HG02943 (cell line): ENCODE data around the gene SDC4.

Experiments used
- ATAC-seq: cut with Tn5 transposase; IDR thresholded peaks from one replicate; pipeline ENCODE4 v1.9.1; 2021; ENCODE audit warnings: mild to moderate bottlenecking, low read depth, moderate library complexity; ENCODE audit not compliant: unreplicated experiment

SDC4 gene

GRCh38 chr20:45301824-45302271, 46.4 kb downstream of the SDC4 start:
- ATAC-seq = no peak

- no peak for ATAC-seq
Measured at GRCh38 chr20:45300961-45301360, 47.3 kb downstream of the SDC4 start.

DNA sequence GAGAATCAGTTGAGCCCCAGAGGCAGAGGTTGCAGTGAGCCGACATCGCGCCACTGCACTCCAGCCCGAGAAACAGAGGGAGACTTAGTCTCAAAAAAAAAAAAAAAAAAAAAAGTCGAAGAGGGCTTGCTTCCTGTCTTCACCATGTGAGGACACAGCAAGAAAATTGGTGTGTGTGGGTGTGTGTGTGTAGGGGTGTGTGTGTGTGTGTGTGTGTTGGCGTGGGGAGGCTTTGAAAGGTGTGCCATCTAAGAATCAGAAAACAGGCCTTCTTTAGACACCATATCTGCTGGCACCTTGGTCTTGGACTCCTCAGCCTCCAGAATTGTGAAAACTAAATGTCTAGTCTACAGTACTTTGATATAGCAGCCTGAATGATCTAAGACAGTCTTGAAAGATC, 48.4 kb downstream of the SDC4 start:
- ATAC-seq = no peak

GRCh38 chr20:45297786-45298497, 50.3 kb downstream of the SDC4 start:
- no peak for ATAC-seq

GRCh38 chr20:45294659-45295058, 53.6 kb downstream of the SDC4 start:
- no peak for ATAC-seq

DNA sequence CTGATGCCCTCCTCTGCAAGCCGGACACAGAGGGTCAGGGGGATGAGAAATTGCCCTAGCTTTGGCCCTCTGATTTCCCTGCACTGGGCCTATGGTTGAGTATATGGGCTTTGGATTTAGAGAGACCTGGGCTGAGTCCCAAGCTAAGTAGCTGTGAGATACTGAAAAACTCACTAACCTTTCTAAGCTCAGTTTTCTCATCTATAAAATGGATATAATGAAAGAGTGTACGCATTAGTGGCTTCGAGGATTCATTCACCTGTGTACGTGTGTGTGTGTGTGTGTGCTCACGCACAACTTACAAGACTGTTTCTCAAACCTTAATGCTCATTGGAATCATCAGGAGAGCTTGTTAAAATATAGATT, 54.2 kb downstream of the SDC4 start:
- no peak for ATAC-seq

DNA sequence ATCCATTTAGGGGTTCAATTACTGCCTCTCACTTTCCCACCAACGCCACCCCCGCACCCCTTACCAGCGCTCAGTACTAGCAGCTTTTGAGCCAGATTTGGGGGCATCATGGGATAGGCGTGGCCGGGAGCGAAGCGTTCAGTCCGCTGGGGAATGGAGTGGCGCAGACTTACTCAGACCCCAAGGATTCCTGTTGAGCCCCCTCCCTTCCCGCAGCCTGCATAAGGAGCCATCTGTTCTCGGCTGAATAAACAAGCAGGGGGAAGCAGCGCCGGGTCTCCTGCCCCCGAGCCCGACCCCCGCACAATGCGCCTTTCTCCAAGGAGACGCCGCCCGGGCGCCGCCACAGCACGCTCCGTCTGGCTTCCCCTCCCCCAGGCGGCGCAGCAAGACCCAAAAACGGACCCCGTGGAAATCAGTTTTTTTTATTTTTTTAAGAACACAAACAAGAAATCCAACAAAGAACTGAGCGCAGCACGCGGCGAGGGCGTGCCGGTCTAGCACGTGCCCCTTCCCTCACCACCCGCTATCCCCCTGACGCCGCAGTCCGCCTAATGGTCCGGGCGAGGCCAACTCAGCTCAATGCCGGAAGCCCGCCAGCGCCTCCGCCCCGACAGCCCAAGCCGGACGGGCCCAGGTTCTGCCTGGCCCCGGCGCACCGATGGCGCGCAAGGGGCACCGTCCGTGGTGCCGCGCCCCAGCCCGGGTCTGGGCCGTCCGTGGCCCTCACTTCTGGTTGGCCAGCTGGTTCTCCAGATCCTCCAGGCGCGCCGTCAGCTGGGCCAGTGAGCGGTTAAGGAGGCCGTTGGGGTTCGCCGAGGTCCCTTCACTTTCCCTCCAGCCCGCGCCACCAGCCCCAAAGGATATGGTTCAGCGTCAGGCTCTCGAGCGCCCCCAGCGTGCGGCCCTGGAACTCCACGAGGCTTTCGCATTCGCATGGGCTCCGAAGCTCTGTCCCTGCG, 54.9 kb downstream of the SDC4 start:
- no peak for ATAC-seq

- no peak for ATAC-seq
Measured at GRCh38 chr20:45292343-45292742, 55.9 kb downstream of the SDC4 start.

GRCh38 chr20:45291526-45291925, 56.7 kb downstream of the SDC4 start:
- ATAC-seq = no peak

- ATAC-seq = no peak
Measured at GRCh38 chr20:45290677-45291355, 57.4 kb downstream of the SDC4 start.

DNA sequence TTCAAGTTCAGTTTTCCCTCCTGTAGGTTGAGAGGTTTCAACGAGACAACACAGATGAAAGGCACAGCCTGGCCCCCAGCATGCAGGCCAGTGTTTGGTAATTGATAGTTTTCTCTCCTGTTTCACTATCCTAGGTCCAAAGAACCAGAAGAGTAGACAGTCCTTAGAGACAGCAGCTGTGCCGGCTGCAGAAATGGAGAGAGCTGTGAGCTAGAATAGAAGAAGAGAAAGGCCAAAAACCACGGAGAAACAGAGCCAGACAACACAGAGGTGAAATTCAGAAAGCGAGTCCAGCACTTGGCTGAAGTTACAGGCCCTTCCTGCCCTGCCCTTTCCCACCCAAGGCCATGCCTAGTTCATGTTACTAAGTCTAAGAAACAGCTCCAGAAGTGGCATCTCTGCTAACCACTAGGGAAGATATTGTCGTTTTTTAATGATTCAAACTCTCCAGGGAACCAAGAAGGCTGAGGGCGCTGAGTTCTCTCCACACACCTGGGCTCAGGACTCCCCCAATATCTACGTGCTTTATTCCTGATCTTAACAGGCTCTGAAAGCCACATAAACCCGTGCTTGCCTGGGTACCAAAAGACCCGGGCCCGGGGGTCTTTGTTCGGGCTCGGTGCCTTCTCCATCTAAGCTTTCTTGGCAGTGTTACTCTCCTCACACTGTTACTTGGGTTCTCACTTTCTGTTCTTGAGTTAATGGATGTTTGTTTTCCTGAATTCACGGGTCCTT, 58.1 kb downstream of the SDC4 start:
- no peak for ATAC-seq

DNA sequence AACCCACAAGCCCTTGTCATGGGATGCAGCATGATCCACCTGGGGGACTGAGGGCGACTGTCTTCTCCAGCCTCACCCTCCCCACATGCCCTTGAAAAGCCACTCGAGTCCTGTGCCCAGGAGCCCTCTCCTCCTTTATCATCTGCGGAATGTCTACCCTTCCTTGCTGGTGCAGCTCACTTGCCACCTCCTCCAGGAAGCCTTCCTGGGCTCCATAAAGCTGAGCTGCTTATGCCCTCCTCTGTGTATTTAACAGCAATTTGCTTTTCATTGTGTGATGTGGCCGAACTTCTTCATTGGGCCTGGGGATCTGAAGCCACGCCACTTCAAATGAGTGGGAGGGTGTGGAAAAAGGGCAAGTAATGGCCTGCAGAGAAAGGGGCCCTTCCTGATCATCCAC, 59.4 kb downstream of the SDC4 start:
- ATAC-seq = no peak

DNA sequence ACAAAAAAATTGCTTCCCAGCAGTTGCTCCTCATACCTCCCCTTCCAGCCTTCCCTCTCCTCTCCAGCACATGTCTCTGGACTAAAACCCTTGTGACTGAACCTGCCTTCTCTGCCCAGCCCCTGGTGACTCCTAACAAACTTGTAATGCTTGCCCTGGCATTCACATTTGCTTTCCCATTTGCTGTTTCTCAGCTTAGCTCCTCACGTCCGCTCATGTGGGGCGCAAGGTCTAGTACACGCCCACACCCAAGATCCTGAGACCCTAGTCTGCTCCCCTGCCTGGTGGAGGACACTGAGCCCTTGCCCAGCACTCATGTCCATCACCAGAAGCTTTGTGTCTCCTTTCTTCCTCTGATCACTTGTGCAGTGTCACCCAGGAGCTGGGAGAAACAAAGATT, 59.8 kb downstream of the SDC4 start:
- no peak for ATAC-seq

DNA sequence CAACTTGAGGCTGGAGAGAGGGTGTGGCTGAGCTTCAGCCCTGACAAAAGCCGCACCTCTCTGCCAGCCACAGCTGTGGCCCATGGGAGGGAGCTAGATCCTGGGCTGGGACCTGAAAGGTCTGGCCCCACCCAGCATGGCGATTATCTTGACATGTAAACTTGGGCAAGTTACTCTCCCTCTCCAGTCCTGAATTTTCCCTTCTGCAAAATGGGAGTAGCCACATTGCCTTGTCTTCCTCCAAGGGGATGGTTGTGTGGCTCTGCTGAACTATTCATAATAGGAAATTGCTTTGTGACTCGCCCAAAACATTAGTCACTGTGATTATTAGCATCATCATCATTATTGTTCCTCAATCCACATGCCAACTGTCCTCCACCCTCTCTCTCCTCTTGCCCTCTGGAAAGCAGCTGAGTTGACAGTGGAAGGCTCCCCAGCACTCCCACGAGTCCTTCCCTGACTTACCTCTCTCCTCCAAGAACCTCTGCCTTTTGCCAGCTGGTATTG, 64.6 kb downstream of the SDC4 start:
- no peak for ATAC-seq

DNA sequence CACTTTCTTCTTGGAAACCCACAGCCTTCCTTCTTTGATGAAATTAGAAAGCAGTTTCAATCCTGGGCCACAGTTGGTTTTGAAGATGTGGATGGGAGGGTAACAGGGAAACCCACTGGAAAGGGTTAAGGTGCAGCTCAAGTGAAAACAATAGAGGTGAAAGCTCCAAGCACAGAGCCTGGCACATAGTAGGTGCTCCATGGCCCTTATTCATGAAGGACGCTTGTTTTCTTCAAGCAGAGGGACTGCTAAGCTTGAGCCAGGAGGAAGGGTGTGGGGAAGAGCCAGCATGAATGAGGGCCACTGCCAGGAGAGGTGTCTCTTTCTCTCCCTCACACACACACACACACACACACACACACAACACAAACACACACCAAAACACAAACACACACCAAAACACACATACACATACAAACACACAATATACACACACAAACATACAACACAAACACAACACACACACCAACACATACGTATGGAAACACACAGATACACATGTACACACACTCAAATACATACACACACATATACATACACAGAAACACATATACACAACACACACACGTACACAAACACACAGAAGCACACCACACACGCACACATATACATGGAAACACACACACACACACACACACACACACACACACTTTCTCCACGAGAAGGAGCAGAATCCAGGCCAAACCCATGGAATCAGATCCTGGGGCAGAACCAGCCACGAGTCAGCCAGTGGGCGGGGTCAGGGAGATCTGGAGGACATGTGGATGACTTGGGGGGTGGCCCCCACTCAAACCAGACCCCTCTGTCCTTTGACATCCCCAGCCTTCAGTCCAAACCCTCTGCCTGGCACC, 65.3 kb downstream of the SDC4 start:
- ATAC-seq = no peak

DNA sequence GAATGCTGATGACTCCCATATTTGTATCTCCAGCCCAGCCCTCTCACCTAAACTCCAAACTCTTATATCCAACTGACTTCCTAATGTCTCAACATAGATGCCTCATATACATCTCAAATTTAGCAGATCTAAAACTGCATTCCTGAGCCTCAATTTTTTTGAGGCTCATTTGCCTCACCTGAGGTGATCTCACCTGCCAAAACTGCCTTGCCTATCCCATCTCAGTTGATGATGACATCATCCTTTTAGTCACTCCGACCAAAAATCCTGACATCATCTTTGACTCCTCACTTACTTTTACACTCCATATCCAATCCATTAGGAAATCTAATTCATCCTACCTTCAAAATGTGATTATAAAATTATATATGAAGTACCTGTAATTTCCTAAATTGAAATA, 68.2 kb downstream of the SDC4 start:
- no peak for ATAC-seq

DNA sequence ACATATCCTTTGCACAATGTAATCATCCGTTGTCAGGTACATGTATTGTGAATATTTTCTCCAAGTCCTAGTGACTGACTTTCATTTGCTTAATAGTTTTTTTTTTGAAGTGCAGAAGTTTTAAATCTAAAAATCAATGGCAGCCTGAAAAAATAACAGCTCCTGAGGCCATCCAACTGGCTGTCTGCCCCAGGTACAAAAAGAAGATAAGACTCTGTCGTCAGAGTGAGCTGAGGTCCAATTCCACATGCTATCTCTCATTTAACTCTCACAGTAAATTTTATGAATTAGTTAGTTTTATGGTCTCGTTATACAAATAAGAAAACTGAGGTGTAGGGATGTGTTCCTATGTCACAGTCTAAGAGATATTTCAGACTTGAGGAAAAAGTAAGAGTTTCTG, 72.9 kb downstream of the SDC4 start:
- no peak for ATAC-seq
